Stimulated activated CD8-positive, alpha-beta memory T cell treated with anti-CD3 and anti-CD28 coated beads, Interleukin-4, amount 100 ng/mL, for 1 hour (primary cell): ENCODE measurements around the gene FSTL4.

Source experiments
- DNase-seq, 2 donors: peaks; one replicate each; pipeline ENCODE4 v3.0.0-alpha.2; 2020; ENCODE audit warnings: low read depth in 2 of 2, low spot score in 1 of 2

FSTL4 gene

DNA sequence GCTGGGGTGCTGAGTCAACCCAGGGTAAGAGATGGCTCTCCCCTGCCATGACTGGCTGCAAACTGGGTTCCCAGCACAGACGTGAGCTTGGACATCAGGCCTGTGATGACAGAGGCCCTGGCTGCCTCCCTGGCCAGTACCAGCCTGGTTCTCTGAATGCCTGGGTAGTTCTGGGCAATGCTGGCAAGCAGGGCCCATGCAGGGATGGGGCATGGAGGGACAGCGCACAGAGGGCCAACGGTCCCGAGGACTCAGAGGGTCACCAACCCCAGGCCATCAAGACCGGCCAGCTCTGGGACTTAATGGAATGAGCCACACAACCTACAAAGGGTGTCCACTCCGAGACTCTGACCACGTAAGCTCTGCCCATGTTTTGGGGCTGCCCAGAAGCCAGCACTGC lies 241.4 kb downstream of the FSTL4 start:
- DNase-seq = no peak

DNA sequence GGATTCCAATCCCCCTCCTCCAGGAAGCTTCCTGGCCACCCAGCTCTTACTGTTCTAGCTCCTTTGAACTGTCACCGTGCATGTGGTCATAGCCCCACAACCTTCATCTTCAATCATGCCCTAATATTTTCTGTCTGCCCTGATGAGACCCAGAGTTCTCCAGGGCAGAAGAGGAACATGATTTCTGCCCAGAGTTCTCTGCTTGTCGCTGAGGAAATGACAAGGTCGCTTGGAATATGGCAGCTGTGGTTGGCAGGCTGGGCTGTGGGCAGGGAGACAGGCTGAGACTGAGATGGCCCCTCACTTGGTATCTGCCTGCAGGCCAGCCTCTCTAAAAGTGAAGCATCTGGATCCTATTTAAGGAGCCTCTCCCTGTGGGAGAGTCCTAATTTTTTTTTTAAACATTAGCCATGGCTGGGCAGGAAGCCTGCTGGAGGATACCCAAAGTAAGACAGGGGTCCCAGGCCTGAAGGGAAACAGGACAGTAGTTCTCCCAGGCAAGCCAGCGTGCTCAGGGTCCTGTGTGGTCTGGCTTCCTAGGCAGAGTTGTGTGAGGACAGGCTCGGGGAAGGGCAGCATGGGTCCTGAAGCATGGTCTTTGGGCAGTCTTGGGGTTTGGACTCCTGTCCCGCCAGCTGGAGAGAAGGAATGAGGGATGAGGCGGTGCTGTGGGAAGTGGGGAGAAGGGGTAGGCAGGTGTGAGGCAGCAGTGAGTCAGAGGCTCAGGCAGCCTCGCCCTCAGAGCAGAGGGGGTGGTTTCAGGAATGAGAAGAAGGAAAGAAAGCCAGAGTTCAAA lies 242.1 kb downstream of the FSTL4 start:
- no peak for DNase-seq

DNA sequence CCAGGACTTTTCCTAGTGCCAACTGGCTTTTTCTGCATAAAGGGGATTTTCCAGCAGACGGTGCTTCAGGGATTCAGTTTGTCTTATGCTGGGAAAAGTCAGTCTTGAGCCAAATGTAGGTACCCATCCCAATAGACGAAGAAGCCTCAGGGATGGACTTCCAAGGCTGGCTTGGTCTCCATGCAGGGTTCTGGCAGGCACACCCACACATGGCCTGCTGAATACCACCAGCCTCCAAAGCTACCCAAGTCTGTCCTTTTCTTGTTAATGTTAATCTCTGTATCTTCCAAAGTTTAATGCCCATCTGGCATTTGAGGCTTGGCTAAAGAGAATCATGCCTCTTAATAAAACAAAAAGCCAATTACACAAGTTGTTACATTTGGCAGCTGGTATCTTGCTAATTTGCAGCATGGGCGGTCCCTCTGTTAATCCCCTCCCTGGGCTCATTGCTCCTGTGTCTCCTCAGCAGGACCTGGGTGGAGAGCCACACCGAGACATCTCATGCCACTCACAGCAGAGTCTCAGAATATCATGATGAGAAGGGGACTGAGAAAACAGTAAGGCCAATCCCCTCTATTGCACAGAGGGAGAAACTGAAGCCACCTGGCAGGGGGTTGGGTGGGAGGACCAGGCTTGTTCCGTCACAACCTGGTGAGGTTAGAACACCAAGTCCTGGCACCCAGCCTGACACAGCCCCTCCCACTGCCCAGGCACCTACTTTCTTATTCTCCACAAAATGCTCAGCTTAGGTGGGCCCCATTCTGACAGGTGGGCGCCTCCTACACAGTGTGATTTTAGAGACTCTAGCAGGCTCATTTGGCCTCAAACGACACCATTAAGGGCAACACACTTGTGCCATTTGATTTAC lies 243.2 kb downstream of the FSTL4 start:
- DNase-seq = no peak

DNA sequence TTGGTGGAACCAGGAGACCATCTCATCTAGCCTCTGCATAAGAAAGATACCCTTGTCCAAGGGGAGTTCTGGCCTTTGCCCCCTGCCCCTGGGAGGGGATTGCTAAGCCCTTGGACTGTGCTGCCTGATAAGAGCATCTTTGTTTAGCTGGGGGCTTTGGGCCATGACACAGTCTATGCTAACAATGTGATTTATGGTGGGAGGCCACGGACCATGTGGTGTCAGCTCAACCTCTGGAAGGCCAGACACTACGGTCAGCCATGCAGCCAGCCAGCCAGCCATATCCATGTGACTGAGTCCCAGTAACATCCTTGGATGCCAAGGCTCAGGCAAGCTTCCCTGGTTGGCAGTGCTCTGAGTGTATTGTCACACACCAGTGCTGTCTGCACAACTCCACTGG lies 244.4 kb downstream of the FSTL4 start:
- no peak for DNase-seq

DNA sequence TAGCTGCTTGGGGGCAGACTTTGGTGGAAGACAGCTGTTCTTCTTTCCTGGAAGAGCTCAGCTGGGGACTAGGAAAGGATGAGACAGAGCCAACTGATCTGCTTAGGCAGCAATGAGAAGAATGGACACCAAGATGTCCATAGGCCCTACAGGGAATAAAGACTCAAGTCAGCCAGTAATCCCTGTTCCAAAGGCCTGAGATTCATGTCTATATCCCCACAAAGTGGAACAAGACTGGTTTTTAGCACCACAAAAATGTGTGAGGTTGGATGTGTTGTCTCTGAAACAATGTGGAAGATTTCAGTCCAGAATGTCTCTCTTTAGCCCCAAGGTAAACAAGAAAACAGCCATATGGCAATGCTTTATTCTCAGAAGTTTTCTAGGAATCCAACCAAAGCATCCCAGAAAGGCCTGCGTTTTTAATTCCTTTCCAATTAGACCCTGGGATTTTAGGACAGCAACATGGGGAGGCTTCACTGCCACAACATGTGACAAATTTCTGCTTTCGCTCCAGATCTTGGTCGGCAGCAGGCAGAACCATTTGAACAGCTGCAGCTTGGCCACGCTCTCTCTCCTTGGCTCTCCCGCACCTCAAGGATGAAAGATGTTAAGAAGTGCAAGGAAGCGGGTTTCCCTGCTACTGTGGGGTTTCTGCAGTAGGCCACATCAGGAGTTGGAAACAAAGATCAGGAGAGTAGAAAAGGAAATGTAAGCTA lies 245.1 kb downstream of the FSTL4 start:
- no peak for DNase-seq

DNA sequence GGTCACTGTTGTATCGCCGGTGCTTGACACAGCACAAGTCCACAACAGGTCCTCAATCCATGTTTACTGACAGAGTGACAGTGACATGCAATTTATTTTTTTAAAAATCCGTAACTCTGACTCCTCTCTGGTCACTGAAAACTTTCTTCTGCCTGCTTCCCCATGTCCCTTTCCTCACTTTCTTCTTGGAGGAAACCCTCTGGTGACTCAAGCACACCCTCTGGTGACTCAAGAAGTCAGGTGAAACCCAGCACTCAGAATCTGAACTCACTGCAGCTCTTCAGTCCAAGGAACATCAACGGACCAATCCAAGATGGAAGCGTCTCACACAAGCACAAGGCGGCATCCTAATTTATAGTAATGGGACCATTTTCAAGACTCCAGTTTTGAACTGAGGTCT lies 245.9 kb downstream of the FSTL4 start:
- DNase-seq = no peak

DNA sequence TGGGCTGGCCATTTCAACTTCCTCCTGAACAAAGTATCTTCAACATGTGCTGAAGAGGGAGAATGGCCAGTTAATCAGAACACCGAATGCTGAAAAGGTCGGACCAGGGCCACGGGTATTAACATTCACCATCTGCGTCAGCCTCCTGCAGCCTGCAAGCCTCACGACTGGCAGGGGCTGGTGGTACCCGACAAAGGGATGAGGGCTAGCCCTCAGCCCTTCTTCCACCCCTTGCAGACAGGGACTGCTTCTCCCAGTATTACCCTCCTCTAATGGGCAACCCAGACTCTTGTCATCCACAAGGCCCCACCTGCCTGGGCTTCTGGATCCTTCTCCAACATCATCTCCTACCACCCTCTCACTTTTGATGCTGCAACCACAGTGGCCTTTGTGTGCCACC lies 246.6 kb downstream of the FSTL4 start:
- DNase-seq = no peak

DNA sequence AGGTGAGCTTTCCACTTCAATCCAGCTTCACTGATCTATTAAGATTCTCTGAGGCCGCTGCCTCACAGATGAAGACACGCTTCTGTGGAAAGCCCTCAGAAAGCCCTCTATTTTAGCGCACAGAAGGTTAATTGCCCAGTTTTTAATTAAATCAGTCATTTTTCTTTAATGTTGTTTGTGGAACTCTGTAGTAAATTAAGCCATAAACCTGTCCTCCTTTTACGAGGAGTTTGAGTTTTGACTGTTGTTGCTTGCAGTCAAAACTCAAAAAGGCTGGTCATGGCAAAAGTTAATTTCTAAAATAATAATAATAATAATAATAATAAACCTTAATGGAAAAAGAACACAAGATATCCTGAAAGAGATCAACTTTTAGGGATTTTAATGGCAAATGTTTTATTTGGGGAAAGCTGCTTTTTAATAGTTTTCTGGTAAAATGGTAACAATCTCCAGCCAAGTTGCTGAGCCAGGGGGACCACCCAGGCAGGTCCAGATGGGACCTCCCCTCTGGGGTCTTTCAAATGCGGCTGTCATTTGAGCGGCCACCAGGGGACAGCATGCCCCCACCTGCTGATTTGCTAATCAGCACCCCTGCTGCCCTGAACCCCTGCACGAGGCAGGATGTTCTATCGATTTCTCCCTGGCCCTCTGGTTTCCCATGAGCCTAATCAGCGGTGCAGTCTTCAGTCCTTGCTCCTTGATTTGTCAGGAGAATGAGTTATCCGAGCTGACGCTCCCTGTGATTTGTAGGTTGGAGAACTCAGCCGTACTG lies 247.2 kb downstream of the FSTL4 start:
- DNase-seq = no peak

DNA sequence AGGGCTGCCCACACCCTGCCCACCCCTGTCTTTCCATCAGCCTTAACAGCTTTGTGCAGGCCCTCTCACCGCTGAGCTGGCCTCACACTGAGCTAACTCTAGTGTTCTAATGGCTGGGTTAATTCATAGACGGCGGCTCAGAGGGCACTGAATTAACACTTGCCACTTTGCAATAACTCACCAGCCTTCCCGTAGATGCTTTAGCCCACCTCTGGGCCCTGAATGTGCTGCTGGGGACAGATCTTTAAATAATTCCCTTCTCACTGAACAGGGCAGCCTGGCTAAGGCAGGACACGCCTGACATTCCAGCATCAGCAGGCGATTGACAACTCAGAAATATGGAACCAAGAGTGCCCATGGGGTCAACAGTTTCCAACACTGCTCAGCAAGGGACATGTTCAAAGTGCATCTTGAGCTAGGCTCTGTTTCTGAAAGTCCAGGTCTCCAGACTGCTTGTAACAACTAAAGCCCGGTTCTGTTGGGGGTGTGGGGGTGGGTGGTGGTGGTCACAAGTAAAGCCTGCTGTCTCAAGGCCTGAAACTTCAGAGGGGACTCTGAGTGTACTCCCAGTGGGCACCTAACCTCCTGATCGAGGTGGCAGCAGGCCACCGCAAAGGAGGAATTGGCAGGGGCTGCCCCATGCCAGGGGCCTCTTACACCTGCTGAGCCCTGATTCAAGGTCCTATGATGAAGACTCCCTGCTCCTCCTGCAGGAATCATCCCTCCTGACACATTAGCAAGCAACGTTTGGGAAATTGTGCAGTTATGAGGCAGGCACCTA lies 248.3 kb downstream of the FSTL4 start:
- DNase-seq = no peak

DNA sequence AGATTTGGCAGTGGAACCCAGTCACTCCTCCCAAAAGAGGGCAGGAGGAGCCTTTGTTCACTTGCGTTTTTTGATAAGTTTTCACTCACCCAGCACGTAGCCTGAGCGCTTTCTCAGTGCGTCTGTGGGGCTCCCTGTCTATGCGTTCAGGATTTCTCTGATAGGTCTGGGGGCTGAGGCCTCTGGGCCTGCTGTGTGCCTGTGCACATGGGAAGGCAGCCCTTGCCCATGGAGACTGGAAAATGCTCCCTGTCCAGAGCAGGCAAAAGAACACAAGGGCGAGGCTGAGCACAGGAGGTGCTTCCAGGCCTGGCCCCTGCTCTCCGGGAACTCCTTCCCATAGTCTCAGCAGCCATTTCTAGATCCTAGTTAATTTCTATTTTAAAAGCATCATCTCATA lies 249.9 kb downstream of the FSTL4 start:
- no peak for DNase-seq

DNA sequence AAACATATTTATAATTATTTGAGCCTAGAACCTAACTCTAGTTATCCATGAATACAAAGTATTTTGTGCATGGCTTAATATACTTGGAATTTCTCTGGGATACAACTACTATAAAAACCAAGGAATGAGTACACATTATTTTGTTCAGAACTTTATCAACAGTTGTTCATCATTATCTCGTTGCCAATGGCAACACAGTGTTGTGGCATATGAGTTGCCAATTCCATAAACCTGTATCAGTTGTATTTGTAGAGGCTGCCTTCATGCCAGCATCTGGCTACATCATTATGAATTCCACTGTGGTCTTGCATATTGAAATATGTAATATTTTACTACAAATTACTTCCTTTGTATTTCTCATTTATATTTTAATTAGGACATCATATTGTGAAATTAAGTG lies 250.4 kb downstream of the FSTL4 start:
- no peak for DNase-seq

DNA sequence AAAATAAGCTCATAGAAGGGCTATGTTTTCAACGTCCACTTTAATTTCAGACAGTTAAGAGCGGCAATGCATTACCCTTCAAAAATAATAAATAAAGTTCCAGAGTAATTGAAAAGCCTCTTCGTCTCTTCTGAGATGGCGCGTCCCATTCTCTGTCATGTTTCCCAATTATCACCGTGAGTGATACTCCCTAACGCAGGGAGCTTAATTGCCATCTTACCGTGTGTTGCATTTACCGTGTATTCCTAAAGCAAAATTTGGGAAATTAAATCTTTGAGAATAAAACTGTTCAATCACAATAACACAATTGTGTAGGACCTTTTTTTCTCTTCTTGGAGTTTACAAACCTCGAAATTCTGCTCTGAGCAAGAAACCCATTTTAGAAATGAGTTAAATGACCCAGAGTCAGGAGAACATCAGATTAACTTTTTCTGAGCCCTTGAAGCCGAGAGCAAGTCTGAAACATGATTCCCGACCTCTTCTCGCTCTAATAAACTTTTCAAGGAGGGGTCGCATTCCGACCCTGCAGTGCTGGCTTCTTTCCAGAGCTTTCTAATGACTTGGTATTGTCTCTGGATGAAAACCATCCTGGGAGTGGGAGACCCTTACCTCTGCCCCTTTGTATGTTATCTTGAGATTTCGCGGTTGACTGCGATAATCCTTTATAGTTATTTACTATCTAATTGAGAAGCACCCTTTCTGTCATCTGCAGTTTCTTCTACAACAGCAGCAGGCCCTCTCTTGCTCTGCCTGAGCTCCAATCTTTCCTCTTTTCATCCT lies 251.5 kb downstream of the FSTL4 start:
- DNase-seq = no peak

DNA sequence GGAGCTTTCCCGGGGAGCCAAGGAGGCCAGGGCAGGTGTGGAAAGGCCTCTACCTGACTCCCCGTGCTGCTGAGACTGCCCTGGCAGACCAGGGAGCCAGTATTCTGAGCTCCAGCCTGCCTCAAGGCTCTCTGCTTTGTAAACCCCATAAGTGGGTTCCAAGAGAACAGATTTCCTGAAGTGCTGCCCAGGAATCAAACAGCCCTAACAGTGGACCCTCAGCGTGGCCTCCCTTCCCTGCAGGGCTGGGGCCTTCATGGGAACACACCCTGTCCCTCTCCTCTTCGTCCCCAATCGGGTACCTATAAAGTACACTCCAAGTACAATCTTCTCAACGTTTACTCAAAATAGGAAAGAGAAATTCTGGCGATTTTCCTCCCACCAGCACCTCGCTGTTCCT lies 252.5 kb downstream of the FSTL4 start:
- DNase-seq = no peak

DNA sequence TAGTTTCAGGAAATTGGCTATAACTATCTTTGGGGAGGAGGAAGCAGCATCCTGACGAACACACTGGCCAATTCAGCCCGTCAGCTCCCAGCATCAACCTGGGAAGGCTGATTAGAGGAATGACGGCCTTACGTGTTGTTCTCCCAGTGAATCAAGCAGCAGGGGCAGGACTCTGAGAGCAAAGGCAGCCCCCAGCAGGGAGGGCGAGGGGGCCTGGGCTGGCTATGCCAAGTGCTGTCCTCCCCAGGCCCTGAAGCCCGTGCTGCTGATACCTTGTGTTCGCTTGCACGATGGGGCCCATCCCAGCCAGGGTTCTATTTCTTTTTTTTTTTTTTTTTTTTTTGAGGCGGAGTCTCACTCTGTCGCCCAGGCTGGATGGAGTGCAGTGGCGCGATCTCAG lies 254.1 kb downstream of the FSTL4 start:
- DNase-seq = no peak

DNA sequence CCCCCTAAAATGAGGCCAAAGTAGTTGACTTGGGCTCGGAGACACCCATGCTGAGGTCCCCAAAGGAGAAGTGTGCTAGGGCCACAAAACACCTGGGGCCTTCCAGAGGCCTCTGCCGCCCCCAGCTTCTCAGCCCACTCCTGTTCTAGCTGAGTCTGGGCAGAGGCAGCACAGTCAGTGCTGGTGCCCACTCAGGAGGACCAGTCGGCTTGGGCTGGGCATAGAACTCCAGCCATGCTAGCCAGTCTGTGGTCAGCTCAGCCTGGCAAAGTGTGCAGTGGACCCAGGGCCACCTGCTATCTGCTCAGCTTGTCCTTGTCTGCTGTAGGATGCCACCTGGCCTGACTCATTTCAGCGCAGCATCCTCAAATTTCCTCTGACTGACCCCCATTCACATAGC lies 254.6 kb downstream of the FSTL4 start:
- DNase-seq = no peak

DNA sequence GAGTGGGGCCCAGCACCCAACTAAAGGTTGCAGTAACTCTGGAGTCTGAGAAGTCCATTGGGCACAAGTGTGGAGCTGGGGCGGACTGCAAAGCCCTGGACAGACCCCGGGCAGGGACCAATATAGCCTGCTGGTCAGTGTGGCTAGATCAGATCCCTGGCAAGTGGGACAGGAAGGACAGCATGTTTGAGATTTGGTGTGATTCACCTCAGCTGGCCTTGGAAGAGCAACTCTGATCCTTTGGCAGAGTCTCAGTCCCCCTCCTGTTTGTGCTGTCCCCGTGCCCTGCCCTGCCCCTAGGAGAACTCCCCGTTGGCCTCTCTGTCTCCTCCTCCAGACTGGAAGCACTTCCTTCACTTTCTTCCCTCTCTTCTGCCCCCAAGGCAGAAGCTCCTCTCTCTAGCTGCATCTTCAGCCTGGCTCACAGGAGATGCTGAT lies 255.3 kb downstream of the FSTL4 start:
- no peak for DNase-seq

DNA sequence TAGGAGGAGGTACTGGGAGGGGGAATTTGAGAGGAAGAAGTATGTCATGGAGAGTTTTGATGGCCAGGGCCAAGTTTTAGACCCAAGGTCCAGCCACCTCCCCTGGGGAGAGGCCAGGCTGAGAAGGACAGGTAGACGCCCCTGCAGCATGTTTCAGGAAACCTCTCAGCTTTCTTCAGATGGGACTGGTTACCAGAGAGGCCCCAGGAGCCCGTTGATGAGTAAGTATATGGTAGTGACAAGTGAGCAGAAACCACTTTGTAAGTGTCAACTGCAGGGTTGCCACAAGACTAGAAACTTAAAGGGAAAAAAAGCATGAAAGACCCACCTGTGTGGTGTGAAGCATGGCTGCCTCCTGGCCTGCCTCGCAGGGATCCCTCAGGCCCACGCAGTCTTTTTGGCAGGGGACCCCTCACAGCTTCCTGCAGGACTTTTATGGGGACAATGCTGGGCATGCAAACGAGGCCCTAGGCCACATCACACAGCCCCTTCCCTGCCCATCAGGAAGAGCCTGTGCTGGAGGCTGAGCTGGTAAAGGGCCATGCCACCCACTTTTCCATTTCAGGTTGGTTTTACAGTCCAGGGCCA lies 255.9 kb downstream of the FSTL4 start:
- DNase-seq = no peak

DNA sequence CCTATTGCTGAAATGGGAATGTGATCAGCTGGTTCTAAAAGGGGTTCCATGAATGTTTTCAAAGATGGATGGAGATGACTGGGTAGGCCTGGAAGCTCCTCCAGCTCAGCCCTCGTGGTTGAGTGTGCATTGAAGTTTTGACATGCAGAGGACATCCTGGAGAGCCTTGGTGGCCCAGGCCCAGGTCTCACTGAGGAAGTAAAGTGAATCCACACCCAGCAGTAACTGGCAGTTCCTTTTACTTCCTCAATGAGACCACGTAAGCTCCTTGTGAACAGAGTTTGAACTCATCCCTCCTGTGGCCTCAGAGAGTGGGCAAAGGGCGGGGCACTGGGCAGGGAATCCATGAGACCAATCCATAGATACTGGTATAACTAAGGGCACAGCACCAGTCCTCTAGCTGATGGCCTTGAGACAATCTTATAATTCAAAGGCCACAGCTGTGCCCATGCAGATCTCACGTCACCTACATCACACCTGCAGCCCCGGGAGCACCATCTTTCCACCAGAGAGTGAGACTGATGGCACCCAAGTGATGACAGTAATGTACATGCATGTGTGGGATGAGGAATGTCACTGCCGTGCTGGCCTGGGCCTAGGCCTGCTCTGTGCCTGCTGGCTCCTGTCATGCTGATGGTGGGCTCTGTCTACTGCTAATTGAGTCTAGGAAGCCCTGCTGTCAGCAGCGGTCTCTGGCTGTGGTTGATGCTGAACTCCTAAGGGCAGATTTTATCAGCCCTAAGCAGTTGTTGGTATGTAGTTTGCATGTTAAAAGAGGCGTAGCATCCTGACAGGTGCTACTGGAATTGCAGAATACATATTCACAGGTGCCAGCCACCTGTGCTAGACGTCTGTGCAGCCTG lies 257.8 kb downstream of the FSTL4 start:
- DNase-seq = no peak
